Measurements from ENCODE around the gene SRPK2.
A peak's percentile ranks its signal among the peaks of the same experiment; 100 is the strongest.

Gene SRPK2

GRCh38 chr7:105213611-105214010, 175.1 kb downstream of the SRPK2 start:
- H3K9me2 ChIP-seq (replicated peaks; ENCODE audit: low read depth, low read length): no peaks in the 10 kb centered on the region
- peaks cover 10% of the 10 kb centered on the region for H3K4me1 ChIP-seq (ENCODE audit: insufficient read depth, low read length, poor library complexity, severe bottlenecking)
- H3K4me3 ChIP-seq (ENCODE audit: low read length, poor library complexity, severe bottlenecking): no peak overlapping the region
- no peaks in the 10 kb centered on the region for H3F3A ChIP-seq (ENCODE audit: low read depth)
- H3K4me2 ChIP-seq (ENCODE audit: low read depth, low read length, poor library complexity, severe bottlenecking): no peak overlapping the region
- peaks cover 5% of the 10 kb centered on the region; the same call in 1 of the 2 replicates for H3K9me3 ChIP-seq (ENCODE audit: insufficient read depth, low read depth, low read length)
- H2AFZ ChIP-seq (ENCODE audit: low read length): no peak overlapping the region
- H3K36me3 ChIP-seq (ENCODE audit: insufficient read depth, low read length): no peaks in the 10 kb centered on the region
- no peak overlapping the region for H3K9ac ChIP-seq (ENCODE audit: low read depth, low read length, poor library complexity, severe bottlenecking)
- H3K27me3 ChIP-seq (ENCODE audit: insufficient read depth, low read length, poor library complexity, severe bottlenecking): no peaks in the 10 kb centered on the region
- peaks cover 40% of the 10 kb centered on the region for H4K20me1 ChIP-seq (ENCODE audit: insufficient read depth, low read length, poor library complexity, severe bottlenecking)
- H3K79me2 ChIP-seq (ENCODE audit: insufficient read depth, low read length): peaks cover 98% of the 10 kb centered on the region
- TF ChIP-seq EZH2phosphoT487 (IDR thresholded peaks at IDR 0.05; ENCODE audit: borderline replicate concordance): no peak
- no peak for TF ChIP-seq CTCF (conservative IDR thresholded peaks at IDR 0.05; ENCODE audit: low read length)

GRCh38 chr7:105212212-105212611, 176.5 kb downstream of the SRPK2 start:
- Histone ChIP-seq H3K9me3 (ENCODE audit: insufficient read depth, low read depth, low read length) (peaks cover 5% of the 10 kb centered on the region; the same call in 1 of the 2 replicates), H3F3A (ENCODE audit: low read depth) (no peaks in the 10 kb centered on the region), H3K79me2 (ENCODE audit: insufficient read depth, low read length) (peaks cover 99% of the 10 kb centered on the region), H3K4me2 (ENCODE audit: low read depth, low read length, poor library complexity, severe bottlenecking) (no peak overlapping the region), H3K4me1 (ENCODE audit: insufficient read depth, low read length, poor library complexity, severe bottlenecking) (peaks cover 14% of the 10 kb centered on the region), H3K4me3 (ENCODE audit: low read length, poor library complexity, severe bottlenecking) (no peak overlapping the region), H3K9ac (ENCODE audit: low read depth, low read length, poor library complexity, severe bottlenecking) (no peak overlapping the region), H3K9me2 (replicated peaks; ENCODE audit: low read depth, low read length) (no peaks in the 10 kb centered on the region), H3K36me3 (ENCODE audit: insufficient read depth, low read length) (no peaks in the 10 kb centered on the region), H3K27me3 (ENCODE audit: insufficient read depth, low read length, poor library complexity, severe bottlenecking) (no peaks in the 10 kb centered on the region), H2AFZ (ENCODE audit: low read length) (no peak overlapping the region), H4K20me1 (ENCODE audit: insufficient read depth, low read length, poor library complexity, severe bottlenecking) (peaks cover 49% of the 10 kb centered on the region)
- no peak for TF ChIP-seq CTCF (conservative IDR thresholded peaks at IDR 0.05; ENCODE audit: low read length)
- no peak for TF ChIP-seq EZH2phosphoT487 (IDR thresholded peaks at IDR 0.05; ENCODE audit: borderline replicate concordance)

GRCh38 chr7:105210721-105211205, 178.0 kb downstream of the SRPK2 start:
- Histone ChIP-seq H3K4me1 (ENCODE audit: insufficient read depth, low read length, poor library complexity, severe bottlenecking) (peaks cover 15% of the 10 kb centered on the region), H3K9ac (ENCODE audit: low read depth, low read length, poor library complexity, severe bottlenecking) (no peak overlapping the region), H4K20me1 (ENCODE audit: insufficient read depth, low read length, poor library complexity, severe bottlenecking) (peaks cover 53% of the 10 kb centered on the region), H3K4me2 (ENCODE audit: low read depth, low read length, poor library complexity, severe bottlenecking) (no peak overlapping the region), H3K9me2 (replicated peaks; ENCODE audit: low read depth, low read length) (no peaks in the 10 kb centered on the region), H3F3A (ENCODE audit: low read depth) (no peaks in the 10 kb centered on the region), H3K36me3 (ENCODE audit: insufficient read depth, low read length) (no peaks in the 10 kb centered on the region), H3K79me2 (ENCODE audit: insufficient read depth, low read length) (peaks cover 99% of the 10 kb centered on the region), H3K4me3 (ENCODE audit: low read length, poor library complexity, severe bottlenecking) (no peak overlapping the region), H3K9me3 (ENCODE audit: insufficient read depth, low read depth, low read length) (peaks cover 5% of the 10 kb centered on the region; the same call in 1 of the 2 replicates), H3K27me3 (ENCODE audit: insufficient read depth, low read length, poor library complexity, severe bottlenecking) (no peaks in the 10 kb centered on the region), H2AFZ (ENCODE audit: low read length) (no peak overlapping the region)
- TF ChIP-seq CTCF (conservative IDR thresholded peaks at IDR 0.05; ENCODE audit: low read length): 0 out of 2 replicates have a peak, but pooled peaks have one; percentile 15
- no peak for TF ChIP-seq EZH2phosphoT487 (IDR thresholded peaks at IDR 0.05; ENCODE audit: borderline replicate concordance)

Measured in Loucy (cell line).